Measurements from ENCODE around the gene EPS8.
"Not testable (repeated sequence)": the region's sequence is repeated elsewhere in the genome, so short reads cannot be mapped to it uniquely, and the experiment has no call there.

Gene EPS8

GRCh38 chr12:15749937-15750336, 39.3 kb downstream of the EPS8 start:
- DNase-seq (ENCODE audit: low read depth), result no peak
- TF ChIP-seq CTCF (IDR thresholded peaks at IDR 0.05; ENCODE audit: low read length, missing control alignments), result no peak
- no peak overlapping the region for H3K4me3 ChIP-seq (replicated peaks; ENCODE audit: low read depth, low read length)

- DNase-seq (ENCODE audit: low read depth); H3K4me3 ChIP-seq (replicated peaks; ENCODE audit: low read depth, low read length): not testable (repeated sequence)
These were observed 47.3 kb downstream of the EPS8 start for GRCh38 chr12:15741870-15742269.

GRCh38 chr12:15741082-15741481, 48.1 kb downstream of the EPS8 start:
- no peak overlapping the region for H3K4me3 ChIP-seq (replicated peaks; ENCODE audit: low read depth, low read length)
- no peak for DNase-seq (ENCODE audit: low read depth)
- no peak for TF ChIP-seq CTCF (IDR thresholded peaks at IDR 0.05; ENCODE audit: low read length, missing control alignments)

- not testable (repeated sequence) for DNase-seq (ENCODE audit: low read depth); H3K4me3 ChIP-seq (replicated peaks; ENCODE audit: low read depth, low read length)
These were observed 48.8 kb downstream of the EPS8 start for GRCh38 chr12:15740389-15740788.

GRCh38 chr12:15738438-15739015, 50.7 kb downstream of the EPS8 start:
- DNase-seq (ENCODE audit: low read depth), result no peak
- no peak for TF ChIP-seq CTCF (IDR thresholded peaks at IDR 0.05; ENCODE audit: low read length, missing control alignments)
- no peak overlapping the region for H3K4me3 ChIP-seq (replicated peaks; ENCODE audit: low read depth, low read length)

GRCh38 chr12:15735837-15736615, 53.2 kb downstream of the EPS8 start:
- no peak for TF ChIP-seq CTCF (IDR thresholded peaks at IDR 0.05; ENCODE audit: low read length, missing control alignments)
- no peak overlapping the region for H3K4me3 ChIP-seq (replicated peaks; ENCODE audit: low read depth, low read length)
- DNase-seq (ENCODE audit: low read depth), result no peak

- TF ChIP-seq CTCF (IDR thresholded peaks at IDR 0.05; ENCODE audit: low read length, missing control alignments), result no peak
- no peak for DNase-seq (ENCODE audit: low read depth)
These were observed 56.1 kb downstream of the EPS8 start for GRCh38 chr12:15733136-15733535.

More at GRCh38 chr12:15733136-15733535, 56.1 kb downstream of the EPS8 start:
- no peak overlapping the region for H3K4me3 ChIP-seq (replicated peaks; ENCODE audit: low read depth, low read length)
